ENCODE results near the gene KCNA10.

KCNA10 gene

DNA sequence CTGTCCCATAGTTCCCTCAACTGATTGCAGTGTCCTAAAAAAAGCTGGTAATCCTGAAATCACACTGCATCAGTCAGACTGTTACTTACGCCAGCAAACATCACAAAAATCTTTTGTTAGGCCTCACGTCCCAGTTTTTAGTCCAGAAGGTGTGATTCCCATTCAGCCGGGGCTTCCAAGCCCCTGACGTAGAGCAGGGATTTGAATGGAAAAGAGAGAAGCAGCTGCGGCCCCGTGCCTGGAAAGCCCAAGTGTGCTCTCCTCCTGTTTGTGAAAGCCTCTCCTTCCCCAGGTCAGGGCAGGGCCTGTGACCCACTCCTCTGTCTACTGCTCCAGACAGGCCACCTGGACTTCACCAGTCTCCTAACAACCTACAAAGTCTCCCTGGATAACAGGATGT lies 20.7 kb downstream of the KCNA10 start:
- TF ChIP-seq, protein P1, sequence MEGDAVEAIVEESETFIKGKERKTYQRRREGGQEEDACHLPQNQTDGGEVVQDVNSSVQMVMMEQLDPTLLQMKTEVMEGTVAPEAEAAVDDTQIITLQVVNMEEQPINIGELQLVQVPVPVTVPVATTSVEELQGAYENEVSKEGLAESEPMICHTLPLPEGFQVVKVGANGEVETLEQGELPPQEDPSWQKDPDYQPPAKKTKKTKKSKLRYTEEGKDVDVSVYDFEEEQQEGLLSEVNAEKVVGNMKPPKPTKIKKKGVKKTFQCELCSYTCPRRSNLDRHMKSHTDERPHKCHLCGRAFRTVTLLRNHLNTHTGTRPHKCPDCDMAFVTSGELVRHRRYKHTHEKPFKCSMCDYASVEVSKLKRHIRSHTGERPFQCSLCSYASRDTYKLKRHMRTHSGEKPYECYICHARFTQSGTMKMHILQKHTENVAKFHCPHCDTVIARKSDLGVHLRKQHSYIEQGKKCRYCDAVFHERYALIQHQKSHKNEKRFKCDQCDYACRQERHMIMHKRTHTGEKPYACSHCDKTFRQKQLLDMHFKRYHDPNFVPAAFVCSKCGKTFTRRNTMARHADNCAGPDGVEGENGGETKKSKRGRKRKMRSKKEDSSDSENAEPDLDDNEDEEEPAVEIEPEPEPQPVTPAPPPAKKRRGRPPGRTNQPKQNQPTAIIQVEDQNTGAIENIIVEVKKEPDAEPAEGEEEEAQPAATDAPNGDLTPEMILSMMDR (IDR thresholded peaks at IDR 0.05; ENCODE audit: control insufficient read depth, insufficient read depth, low read depth, low read length, missing control alignments), result no peak
- no peak for DNase-seq (ENCODE audit: low read depth)
- H3K4me3 ChIP-seq (ENCODE audit: control insufficient read depth, low read depth, low read length), result no peak overlapping the region

DNA sequence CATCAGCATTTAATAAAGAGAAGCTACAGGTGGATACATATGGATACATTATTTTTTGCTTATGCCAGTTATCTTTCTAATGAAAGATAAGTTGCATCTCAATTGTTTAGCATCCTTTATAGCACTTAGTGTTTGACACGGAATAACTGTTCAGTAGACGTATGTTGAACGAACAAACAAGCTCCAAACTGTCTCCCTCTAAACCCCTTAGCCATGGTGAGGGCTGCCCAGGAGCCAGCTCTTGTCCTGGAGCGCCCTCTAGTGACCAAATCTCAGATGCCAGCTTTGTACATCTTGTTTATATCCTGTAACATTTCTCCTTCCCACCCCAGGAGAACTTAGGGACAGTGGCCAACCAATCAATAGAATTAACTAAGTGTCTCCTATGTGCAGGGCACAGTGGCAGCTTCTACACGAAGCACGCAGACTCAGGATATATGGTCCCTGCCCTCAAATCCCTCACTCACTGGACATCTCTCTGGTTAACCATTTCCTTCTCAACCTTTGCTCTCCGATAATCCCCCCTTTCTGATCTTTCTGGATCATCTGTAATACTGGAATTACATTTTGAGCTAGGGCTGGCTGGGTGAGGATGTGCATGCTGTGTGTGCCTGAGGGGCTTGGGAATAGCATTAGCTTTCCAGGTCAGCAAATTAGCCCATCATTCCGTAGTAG lies 22.9 kb downstream of the KCNA10 start:
- TF ChIP-seq, protein P1 (IDR thresholded peaks at IDR 0.05; ENCODE audit: control insufficient read depth, insufficient read depth, low read depth, low read length, missing control alignments), result peak; percentile 95
- H3K4me3 ChIP-seq (ENCODE audit: control insufficient read depth, low read depth, low read length), result no peak overlapping the region
- peak; percentile 14 for DNase-seq (ENCODE audit: low read depth)

DNA sequence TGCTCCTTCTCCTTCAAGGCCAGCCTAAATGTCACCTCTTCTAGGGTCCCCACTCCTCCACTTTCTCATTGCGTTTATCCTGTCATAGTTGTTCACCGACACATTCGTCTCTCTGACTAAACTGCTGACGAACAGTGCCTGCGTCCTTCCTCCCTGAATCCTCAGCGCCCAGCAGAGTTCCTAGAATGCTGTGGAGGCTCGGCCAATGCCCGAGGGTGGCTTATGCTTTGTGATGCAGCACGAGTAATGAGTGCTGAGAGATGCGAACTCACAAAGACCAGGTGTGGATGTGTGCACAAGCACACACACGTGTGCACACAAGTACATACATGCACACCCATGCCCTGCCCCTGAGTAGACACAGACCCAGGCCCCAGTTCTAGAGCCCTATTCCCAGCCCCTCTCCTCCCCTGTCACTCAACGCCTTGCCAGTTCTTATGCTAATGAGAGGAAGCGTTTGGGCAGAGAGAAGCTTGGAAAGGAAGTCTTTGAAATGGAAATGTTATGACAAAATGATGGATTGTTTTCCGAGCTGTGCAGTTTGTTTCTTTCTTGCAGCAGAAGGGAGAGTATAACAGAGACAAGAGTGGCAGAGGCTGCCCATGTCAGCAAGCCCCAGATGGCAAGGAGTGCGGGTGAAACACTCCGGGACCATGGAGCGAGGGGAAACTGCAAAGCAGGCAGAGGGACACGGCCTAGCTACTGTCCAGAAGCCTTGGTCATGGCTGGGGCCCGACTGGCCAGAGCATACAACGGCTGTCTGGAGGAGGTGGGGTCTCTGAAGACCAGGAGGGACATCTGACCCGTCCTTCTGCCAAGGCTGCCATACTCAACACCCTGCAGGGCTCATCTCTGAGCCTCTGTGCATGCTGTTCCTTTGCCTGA lies 24.2 kb downstream of the KCNA10 start:
- H3K4me3 ChIP-seq (ENCODE audit: control insufficient read depth, low read depth, low read length), result no peak overlapping the region
- no peak for DNase-seq (ENCODE audit: low read depth)
- TF ChIP-seq, protein P1 (IDR thresholded peaks at IDR 0.05; ENCODE audit: control insufficient read depth, insufficient read depth, low read depth, low read length, missing control alignments), result no peak

DNA sequence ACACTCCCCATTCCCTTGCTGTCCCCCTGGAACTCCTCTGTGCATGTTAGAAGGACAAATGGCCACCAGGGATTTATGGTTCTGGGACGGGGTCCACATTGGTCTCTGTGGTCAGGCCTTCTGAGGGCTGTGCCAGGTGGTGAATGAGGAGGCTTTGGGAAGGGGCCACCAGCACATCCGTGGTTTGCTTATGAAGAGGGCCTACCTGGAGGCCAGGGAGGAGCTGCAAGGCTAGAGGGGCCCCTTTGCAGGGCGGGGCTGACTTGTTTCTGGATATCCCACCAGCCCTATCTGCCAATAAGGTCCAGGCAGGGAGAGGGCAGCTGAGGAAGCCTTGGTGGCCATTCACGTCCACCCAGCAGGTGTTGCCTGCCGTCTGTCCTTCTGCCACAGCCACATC lies 24.9 kb downstream of the KCNA10 start:
- no peak for DNase-seq (ENCODE audit: low read depth)
- TF ChIP-seq, protein P1 (IDR thresholded peaks at IDR 0.05; ENCODE audit: control insufficient read depth, insufficient read depth, low read depth, low read length, missing control alignments), result no peak
- no peak overlapping the region for H3K4me3 ChIP-seq (ENCODE audit: control insufficient read depth, low read depth, low read length)

DNA sequence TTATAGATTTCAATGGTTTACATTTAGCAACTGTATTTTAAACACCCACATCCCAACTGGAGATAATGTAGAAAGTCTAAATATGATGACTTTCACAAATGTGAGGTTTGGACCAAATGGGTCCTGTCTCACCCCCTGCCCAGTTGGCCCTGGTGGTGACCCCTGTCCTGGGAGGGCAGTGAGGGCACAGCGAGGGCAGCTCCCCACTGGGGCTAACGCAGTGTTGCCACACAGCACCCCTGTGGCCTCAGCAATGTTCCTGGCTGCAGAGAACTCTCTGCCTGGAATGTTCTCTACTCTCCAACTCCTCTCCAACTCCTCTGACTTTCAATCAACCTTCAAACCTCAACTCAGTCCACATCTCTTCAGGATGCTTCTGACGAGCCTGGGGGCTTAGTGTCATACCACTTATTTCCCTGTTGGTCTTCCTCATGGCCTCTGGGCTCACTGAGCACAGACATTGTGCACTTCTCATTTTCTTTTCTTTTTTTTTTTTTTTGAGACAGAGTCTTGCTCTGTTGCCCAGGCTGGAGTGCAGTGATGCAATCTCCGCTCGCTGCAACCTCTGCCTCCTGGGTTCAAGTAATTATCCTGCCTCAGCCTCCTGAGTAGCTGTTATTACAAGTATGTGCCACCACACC lies 25.8 kb downstream of the KCNA10 start:
- DNase-seq (ENCODE audit: low read depth), result no peak
- TF ChIP-seq, protein P1 (IDR thresholded peaks at IDR 0.05; ENCODE audit: control insufficient read depth, insufficient read depth, low read depth, low read length, missing control alignments), result no peak
- H3K4me3 ChIP-seq (ENCODE audit: control insufficient read depth, low read depth, low read length), result no peak overlapping the region

DNA sequence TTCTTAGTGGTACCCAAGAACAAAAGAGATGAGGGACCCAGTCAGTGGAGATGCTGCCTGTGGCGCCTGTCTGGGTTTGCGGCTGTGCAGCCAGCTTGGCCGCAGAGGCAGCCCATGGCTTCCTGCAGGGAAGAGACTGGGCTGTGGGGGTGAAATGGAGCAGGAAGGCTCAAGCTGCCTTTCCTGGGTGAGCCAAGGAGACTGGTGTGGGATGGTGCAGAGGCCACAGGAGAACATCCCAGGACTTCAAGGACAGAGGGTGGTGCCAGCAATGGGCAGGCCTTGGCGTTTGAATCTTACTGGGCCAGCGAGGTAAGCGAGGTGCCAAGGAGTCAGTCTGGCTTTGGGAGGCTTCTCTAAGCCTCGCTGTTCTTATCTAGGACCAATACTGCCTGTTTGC lies 26.4 kb downstream of the KCNA10 start:
- no peak for DNase-seq (ENCODE audit: low read depth)
- TF ChIP-seq, protein P1 (IDR thresholded peaks at IDR 0.05; ENCODE audit: control insufficient read depth, insufficient read depth, low read depth, low read length, missing control alignments), result no peak

More for the DNA sequence above, 26.4 kb downstream of the KCNA10 start:
- no peak overlapping the region for H3K4me3 ChIP-seq (ENCODE audit: control insufficient read depth, low read depth, low read length)

Data from AG09309 (cell line).